Right lung (tissue), 5 donors: Measurements from ENCODE around the gene VSIR. TPM values are rescaled to one million over a fixed set of nuclear protein-coding genes. Genes with fewer than 3 reads are reported as not detected.

Experiments
- polyA plus RNA-seq, 5 donors: library from polyadenylated mRNA; unstranded; fragments of 120-200 nt; gene quantifications; one replicate each; pipeline versions ENCODE4 v1.2.1 to v1.2.3, GENCODE V29; 2013; ENCODE audit warnings: inconsistent platforms in 1 of 5, low replicate concordance in 1 of 5; ENCODE audit not compliant: insufficient read length in 5 of 5, insufficient read depth in 1 of 5

VSIR gene
- polyA plus RNA-seq, 5 donors: 26.9 to 48.7 (median 32.4) TPM

Other genes starting within 250 kb of the VSIR start
- under 1 TPM; 0.25 to 0.51 (median 0.42) TPM for gene C10orf105, start 53.7 kb downstream of the VSIR start, polyA plus RNA-seq
- 100 to 1,000 TPM; 479 to 586 (median 548) TPM for gene PSAP, start 77.7 kb upstream of the VSIR start, polyA plus RNA-seq
- 10 to 100 TPM; 10.1 to 11.4 (median 10.7) TPM for gene CHST3, start 190.9 kb upstream of the VSIR start, polyA plus RNA-seq